ENCODE results near the gene IP6K3.

Gene IP6K3

GRCh38 chr6:33782561-33782960 lies 35.9 kb upstream of the IP6K3 start:
- Mint-ChIP-seq H3K36me3 (ENCODE audit: low read depth) (peaks cover 73% of the 10 kb centered on the region), H3K9me3 (no peaks in the 10 kb centered on the region), H3K4me3 (no peak overlapping the region), H3K27me3 (no peaks in the 10 kb centered on the region), H3K4me1 (ENCODE audit: low read depth) (peaks cover 36% of the 10 kb centered on the region), H3K27ac (no peak overlapping the region)

GRCh38 chr6:33781131-33781975 lies 34.6 kb upstream of the IP6K3 start:
- Mint-ChIP-seq H3K4me1 (ENCODE audit: low read depth) (peaks cover 24% of the 10 kb centered on the region), H3K4me3 (no peak overlapping the region), H3K27ac (no peak overlapping the region), H3K27me3 (no peaks in the 10 kb centered on the region), H3K36me3 (ENCODE audit: low read depth) (peaks cover 82% of the 10 kb centered on the region), H3K9me3 (no peaks in the 10 kb centered on the region)

DNA sequence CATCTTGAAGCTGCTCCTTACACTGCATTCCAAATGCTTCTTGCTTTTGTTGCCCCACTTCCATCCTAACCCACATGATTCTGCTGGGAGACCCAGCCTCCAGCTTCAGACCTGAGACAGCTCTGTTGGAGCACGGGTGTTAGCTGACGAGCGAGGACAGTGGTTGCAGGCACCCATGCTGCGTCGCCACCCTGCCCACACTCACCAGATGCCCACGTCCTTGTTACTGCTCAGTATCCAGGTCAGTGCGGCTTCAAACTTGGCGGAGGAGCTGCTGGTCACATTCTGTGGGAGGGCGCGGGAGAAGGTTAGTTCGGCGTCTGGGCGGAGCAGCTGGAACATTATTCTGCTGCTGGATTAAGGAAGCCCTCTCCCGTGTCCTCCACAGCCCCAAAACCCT lies 33.2 kb upstream of the IP6K3 start:
- Mint-ChIP-seq H3K36me3 (ENCODE audit: low read depth) (peaks cover 82% of the 10 kb centered on the region), H3K27ac (no peak overlapping the region), H3K4me1 (ENCODE audit: low read depth) (peaks cover 9% of the 10 kb centered on the region), H3K27me3 (no peaks in the 10 kb centered on the region), H3K9me3 (no peaks in the 10 kb centered on the region), H3K4me3 (no peak overlapping the region)

DNA sequence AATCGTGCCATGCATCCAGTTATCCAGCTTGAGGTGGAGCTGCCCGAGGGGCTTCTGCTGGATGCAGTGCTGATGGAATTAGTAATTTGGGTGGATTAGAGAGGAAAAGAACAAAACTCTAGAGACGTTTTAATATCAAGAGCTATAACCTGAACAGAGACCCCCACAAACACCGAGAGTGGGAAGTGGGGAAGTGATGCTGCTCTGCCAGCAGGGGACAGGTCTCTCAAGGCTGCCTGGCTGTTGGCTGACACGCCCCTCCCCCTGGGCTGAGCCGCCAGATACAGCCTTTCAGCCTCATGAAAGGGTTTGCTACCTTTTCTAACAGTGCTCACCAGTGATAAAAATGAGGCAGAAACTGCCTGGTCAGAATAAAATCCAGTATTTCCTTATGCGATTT lies 32.6 kb upstream of the IP6K3 start:
- no peaks in the 10 kb centered on the region for H3K9me3 Mint-ChIP-seq
- no peak overlapping the region for H3K27ac Mint-ChIP-seq
- H3K4me1 Mint-ChIP-seq (ENCODE audit: low read depth), result peaks cover 5% of the 10 kb centered on the region
- H3K36me3 Mint-ChIP-seq (ENCODE audit: low read depth), result peaks cover 80% of the 10 kb centered on the region
- no peaks in the 10 kb centered on the region for H3K27me3 Mint-ChIP-seq
- H3K4me3 Mint-ChIP-seq, result no peak overlapping the region

DNA sequence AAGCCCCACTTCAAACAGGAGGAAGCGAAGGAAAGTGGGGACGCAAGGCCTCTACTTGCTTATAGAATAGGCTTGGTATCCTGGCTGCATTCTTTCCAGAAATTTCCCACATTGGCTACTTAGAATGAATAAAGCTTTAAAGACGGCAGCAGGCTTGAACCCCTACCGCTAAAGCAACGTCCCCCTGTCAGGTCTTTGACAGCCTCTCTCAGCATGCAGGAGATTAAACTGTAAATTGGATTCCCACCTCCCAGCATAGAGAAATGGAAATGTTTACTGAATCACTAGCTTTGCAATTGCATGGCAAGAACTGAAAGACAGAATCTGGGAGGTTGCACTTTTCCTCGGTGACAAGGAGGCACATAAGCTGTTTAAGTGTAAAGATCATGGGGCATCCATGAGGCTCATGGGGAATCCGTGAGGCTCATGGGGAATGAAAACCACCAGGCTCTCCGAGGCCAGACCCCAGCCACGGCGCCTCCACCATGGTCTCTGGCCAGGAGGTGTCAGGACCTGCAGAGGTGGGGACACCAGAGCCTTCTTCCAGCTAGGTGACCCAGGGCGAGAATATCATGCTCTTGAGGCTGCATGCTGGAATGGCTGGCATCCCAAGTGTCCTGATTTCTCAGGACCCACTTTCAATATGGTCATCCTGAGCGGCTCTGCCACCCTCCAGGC lies 31.9 kb upstream of the IP6K3 start:
- Mint-ChIP-seq H3K36me3 (ENCODE audit: low read depth) (peaks cover 73% of the 10 kb centered on the region), H3K4me3 (no peak overlapping the region), H3K27ac (no peak overlapping the region), H3K27me3 (no peaks in the 10 kb centered on the region), H3K9me3 (no peaks in the 10 kb centered on the region), H3K4me1 (ENCODE audit: low read depth) (no peaks in the 10 kb centered on the region)

DNA sequence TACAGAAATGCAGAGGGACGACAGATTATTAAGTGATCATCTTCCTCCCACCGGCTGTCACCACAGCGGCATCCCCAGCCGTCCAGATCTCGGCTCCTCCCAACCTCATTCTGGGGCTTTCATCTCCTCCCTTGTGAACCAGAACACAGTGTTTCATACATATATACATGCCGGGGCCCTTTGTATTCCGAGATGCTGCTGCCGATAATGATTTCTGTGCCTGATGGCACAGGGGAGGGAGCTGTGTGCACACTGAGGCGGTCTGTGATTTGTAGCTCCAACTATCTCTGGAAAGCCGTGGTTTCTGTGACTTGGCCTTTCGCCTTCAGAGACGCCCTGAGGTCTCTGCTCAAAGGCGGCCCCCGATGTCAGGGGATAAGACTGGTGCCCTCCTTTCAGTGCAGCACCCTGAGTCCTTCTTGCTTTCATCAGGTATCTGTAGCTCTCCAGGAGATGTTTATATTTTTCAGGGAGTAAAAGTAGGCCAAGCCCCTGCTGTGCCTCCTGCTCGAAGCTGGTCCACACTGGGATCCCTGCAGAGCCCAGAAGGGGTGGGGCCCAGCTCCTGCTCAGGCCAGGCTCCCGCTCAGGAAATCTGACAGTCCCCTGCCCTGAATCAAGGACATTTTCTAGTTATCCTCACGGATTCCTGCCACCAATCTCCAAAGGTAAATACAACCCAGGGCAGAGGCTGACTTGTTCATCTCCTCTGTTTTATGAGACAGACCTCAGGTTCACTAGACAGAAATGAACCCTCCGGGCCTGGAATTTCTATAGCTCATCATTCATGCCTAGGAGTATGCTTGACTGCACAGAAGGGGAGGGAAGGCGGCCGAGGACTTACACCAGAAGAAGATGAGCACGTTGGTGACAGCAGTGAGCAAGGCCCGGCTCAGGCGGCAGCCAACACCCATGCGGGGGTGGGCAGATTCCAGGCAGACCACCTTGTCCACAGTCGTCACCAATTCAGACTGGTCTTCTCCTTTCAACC lies 31.0 kb upstream of the IP6K3 start:
- H3K4me1 Mint-ChIP-seq (ENCODE audit: low read depth), result no peaks in the 10 kb centered on the region
- no peaks in the 10 kb centered on the region for H3K9me3 Mint-ChIP-seq
- no peak overlapping the region for H3K27ac Mint-ChIP-seq
- peaks cover 69% of the 10 kb centered on the region for H3K36me3 Mint-ChIP-seq (ENCODE audit: low read depth)
- H3K27me3 Mint-ChIP-seq, result no peaks in the 10 kb centered on the region
- H3K4me3 Mint-ChIP-seq, result no peak overlapping the region

DNA sequence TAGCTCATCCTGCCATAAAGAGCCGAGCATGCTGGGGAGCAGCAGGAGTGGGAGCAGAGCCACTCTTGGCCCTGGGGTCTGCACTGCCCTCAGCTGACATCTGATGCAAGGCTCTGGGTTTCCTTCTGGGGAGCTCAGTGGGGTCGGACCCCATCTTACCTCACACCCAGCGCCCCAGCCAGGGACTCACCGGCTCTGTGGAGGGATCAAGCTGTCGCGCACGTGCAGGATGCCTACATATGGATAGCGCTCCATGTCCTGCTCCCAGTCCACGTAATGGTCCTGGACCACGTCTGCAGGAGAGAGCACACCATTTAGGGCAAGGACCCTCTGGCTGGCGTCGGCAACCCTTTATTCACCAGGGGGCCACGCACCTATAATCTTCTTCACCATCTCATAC lies 30.1 kb upstream of the IP6K3 start:
- H3K36me3 Mint-ChIP-seq (ENCODE audit: low read depth), result peaks cover 64% of the 10 kb centered on the region

DNA sequence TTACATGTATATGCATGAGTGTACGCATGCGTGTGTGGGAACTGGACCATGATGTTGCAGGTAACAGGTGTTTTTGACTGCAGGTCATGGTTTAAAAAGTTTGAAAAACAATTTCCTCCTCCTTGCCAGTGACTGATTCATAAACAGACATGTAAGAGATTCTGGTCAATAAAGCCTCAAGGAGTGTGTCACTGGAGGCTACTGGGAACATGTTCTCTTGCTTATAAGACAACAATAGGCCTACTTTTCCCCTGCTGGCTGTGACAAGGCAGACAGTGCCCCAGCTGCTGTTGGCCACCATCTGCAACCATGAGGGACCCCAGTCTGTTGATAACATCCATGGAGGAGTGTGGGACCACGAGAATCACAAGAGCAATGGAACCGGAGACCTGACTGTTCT lies 29.5 kb upstream of the IP6K3 start:
- peaks cover 7% of the 10 kb centered on the region for H3K4me1 Mint-ChIP-seq (ENCODE audit: low read depth)
- no peaks in the 10 kb centered on the region for H3K9me3 Mint-ChIP-seq
- H3K36me3 Mint-ChIP-seq (ENCODE audit: low read depth), result peaks cover 62% of the 10 kb centered on the region
- no peak overlapping the region for H3K4me3 Mint-ChIP-seq
- no peaks in the 10 kb centered on the region for H3K27me3 Mint-ChIP-seq
- H3K27ac Mint-ChIP-seq, result no peak overlapping the region

More for the DNA sequence above, 30.1 kb upstream of the IP6K3 start:
- Mint-ChIP-seq H3K4me1 (ENCODE audit: low read depth) (peaks cover 5% of the 10 kb centered on the region), H3K27ac (no peak overlapping the region), H3K27me3 (no peaks in the 10 kb centered on the region), H3K4me3 (no peak overlapping the region), H3K9me3 (no peaks in the 10 kb centered on the region)

GRCh38 chr6:33774774-33775173 lies 28.1 kb upstream of the IP6K3 start:
- no peak overlapping the region for H3K4me3 Mint-ChIP-seq
- H3K27ac Mint-ChIP-seq, result no peak overlapping the region
- H3K9me3 Mint-ChIP-seq, result no peaks in the 10 kb centered on the region
- H3K27me3 Mint-ChIP-seq, result no peaks in the 10 kb centered on the region
- peaks cover 9% of the 10 kb centered on the region for H3K4me1 Mint-ChIP-seq (ENCODE audit: low read depth)
- peaks cover 49% of the 10 kb centered on the region for H3K36me3 Mint-ChIP-seq (ENCODE audit: low read depth)

DNA sequence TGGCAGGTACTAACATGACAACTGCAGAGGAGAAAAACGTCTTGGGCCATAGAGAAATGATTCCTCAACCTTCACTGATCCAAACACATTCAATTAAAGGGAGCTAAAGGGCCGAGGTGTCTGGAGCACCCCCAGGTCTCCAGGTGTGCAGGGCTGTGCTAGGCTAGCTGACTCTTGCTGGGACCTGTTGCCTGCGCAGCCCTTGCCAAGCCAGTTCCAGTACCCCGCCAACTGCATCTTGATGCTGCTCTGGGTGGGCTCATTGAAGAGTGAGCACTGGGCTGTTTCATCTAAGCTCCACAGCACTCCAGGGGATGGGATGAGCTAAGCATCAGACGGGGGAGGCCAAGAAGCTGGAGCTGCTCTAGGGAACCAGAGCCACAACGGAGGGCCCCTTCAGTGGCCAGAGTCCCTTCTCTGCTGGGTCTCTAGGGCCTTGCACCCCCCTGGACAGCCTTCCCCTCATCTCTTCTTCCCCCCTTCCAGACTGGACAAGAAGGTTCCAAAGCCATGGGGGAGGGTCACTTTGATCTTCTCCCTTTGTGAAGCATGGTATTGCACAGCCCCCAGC lies 26.3 kb upstream of the IP6K3 start:
- H3K4me1 Mint-ChIP-seq (ENCODE audit: low read depth), result peaks cover 9% of the 10 kb centered on the region
- no peaks in the 10 kb centered on the region for H3K9me3 Mint-ChIP-seq
- no peak overlapping the region for H3K27ac Mint-ChIP-seq
- no peaks in the 10 kb centered on the region for H3K27me3 Mint-ChIP-seq
- H3K36me3 Mint-ChIP-seq (ENCODE audit: low read depth), result peaks cover 34% of the 10 kb centered on the region
- no peak overlapping the region for H3K4me3 Mint-ChIP-seq

- Mint-ChIP-seq H3K4me1 (ENCODE audit: low read depth) (peaks cover 9% of the 10 kb centered on the region), H3K27me3 (peaks cover 2% of the 10 kb centered on the region), H3K4me3 (no peak overlapping the region), H3K27ac (no peak overlapping the region), H3K9me3 (no peaks in the 10 kb centered on the region), H3K36me3 (ENCODE audit: low read depth) (peaks cover 29% of the 10 kb centered on the region)
Measured at GRCh38 chr6:33772082-33772830, 25.6 kb upstream of the IP6K3 start.

DNA sequence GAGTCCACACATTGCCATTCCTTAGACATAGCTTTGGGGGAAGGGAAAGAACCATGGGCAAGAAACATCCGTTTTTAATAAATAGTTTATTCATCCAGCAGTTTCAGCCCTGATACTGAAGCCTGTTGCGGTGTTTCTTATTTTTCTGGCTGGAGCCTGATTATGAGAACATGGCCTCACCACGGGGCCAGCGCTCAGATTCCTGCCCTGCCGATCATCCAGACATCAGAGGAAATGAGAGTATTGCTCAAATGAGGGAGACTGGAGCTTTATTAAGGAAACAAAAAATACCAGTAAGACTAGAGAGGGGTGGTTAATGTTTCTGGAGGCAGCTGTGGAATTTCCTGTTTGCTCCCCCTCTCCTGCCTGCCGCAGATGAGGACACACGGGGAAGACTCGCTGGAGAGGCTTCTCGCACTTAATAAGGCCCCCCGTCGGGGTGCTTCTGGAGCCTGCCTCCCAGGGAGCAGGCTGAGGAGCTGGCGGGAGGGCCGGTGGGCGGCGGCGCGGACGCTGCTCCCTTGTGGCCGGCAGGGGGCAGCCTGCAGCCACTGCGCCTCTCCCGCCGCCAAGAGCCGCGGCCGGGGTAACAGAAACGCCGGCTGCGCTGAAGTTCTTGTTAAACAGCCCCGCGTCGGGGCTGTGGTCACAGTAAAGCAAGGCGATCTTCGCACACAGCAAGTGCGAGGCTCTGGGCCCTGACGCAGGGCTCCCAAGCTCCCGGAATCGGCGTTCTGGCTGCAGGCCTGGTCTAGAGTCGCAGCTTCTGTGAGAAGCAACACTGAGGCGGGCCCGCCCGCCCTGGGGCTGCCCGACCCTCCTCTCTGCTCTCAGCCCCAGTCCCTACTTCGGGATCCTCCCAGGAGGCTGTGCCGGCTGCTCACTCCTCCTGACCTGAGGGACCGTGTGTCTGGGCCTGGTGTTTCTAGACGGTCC lies 24.7 kb upstream of the IP6K3 start:
- H3K27me3 Mint-ChIP-seq, result peaks cover 5% of the 10 kb centered on the region
- no peaks in the 10 kb centered on the region for H3K9me3 Mint-ChIP-seq
- peaks cover 9% of the 10 kb centered on the region for H3K4me1 Mint-ChIP-seq (ENCODE audit: low read depth)
- H3K4me3 Mint-ChIP-seq, result no peak overlapping the region
- peaks cover 22% of the 10 kb centered on the region for H3K36me3 Mint-ChIP-seq (ENCODE audit: low read depth)
- H3K27ac Mint-ChIP-seq, result no peak overlapping the region

DNA sequence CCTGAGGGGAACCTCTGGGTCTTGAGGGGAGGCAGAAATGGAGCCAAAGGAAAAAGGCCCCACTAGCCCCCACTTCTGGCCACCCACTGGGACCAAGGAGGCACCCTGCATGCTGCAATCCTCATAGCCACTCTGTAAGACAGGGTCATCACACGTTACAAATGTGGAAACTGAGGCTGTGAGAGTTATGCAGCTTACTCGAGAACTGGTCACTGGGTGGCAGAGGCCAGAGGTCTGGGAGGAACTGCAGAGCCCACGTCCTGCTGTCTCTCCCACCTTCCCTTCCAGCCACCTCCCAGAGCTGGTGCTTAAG lies 24.1 kb upstream of the IP6K3 start:
- Mint-ChIP-seq H3K36me3 (ENCODE audit: low read depth) (peaks cover 16% of the 10 kb centered on the region), H3K4me3 (no peak overlapping the region), H3K9me3 (no peaks in the 10 kb centered on the region), H3K4me1 (ENCODE audit: low read depth) (peaks cover 9% of the 10 kb centered on the region), H3K27ac (no peak overlapping the region), H3K27me3 (peaks cover 5% of the 10 kb centered on the region)
